Activated gamma-delta T cell treated with Interleukin-2 at 50 U/mL for 16 hours (primary cell): ENCODE data around the gene HIPK3.
A peak's percentile ranks its signal among the peaks of the same experiment; 100 is the strongest.
"Not testable (repeated sequence)": the region's sequence is repeated elsewhere in the genome, so short reads cannot be mapped to it uniquely, and the experiment has no call there.

Experiments used
- DNase-seq: peaks from one replicate; pipeline ENCODE4 v3.0.0-alpha.2; 2020

HIPK3 gene

GRCh38 chr11:33257160-33257896 is at the start of gene HIPK3:
TSS of gene HIPK3 (plus strand) at chr11:33257381.
- DNase-seq: peak; percentile 67

- DNase-seq: no peak
Measured at GRCh38 chr11:33207408-33207985, 49.7 kb upstream of the HIPK3 start.

DNA sequence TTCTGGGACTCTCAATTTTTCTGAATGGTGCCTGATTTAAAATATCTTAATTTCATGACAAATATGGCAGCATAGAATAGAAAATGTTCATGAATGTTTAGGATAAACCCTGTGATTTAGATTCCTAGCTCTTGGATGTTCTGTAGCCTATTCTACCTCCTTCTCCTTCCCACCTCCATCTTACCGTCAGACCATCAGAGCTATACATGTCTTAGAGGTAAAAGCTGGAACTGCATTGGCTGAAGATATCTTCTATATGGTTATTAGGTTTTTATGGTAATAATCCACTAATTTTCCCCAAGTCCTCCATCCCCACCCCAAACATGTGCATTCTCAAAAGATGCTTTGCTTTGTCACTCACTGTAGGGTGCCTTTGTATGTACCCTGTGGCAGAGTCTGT is 49.0 kb upstream of the HIPK3 start:
- no peak for DNase-seq

GRCh38 chr11:33211153-33211552 is 46.0 kb upstream of the HIPK3 start:
- DNase-seq: no peak

GRCh38 chr11:33211580-33211979 is 45.6 kb upstream of the HIPK3 start:
- DNase-seq: no peak

DNA sequence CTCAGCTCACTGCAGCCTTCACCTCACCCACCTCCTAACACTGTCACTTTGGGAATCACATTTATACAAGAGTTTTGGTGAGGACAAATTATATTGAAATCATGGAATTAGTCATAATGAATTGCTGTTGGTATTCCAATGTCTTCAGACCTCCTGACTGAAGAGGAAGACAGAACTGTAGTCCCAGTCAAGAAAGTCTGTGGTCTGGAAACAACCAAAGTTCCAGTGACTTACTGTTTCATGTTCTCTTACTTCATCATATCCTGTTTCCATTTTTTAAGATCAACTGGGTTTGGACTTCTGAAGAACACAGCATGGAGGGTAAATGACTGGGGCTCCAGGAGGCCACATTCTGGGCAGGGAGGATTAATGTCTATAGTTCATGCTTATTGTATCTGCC is 43.0 kb upstream of the HIPK3 start:
- DNase-seq: no peak

DNA sequence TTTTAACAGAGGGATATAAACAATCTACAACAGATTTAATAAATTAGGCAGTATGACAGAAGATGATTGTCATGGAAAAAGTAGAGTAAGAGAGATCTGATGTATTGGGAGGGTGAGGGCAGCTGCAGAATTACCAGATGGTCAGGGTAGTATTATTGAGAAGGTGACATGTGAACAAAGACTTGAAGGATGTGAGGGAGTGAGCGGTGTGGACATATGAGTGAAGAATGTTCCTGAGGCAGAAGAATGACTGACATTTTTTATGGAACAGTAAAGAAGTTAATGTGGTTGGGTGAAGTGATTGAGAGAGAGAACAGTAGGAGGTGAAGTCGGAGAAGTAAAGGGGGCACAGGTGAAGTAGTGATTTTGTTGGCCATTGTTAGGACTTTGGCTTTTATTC is 42.4 kb upstream of the HIPK3 start:
- no peak for DNase-seq

DNA sequence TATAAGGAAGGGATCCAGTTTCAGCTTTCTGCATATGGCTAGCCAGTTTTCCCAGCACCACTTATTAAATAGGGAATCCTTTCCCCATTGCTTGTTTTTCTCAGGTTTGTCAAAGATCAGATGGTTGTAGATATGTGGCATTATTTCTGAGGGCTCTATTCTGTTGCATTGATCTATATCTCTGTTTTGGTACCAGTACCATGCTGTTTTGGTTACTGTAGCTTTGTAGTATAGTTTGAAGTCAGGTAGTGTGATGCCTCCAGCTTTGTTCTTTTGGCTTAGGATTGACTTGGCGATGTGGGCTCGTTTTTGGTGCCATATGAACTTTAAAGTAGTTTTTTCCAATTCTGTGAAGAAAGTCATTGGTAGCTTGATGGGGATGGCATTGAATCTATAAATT is 40.5 kb upstream of the HIPK3 start:
- DNase-seq: not testable (repeated sequence)

GRCh38 chr11:33222052-33222750 is 35.0 kb upstream of the HIPK3 start:
- DNase-seq: no peak

GRCh38 chr11:33225371-33225770 is 31.8 kb upstream of the HIPK3 start:
- DNase-seq: no peak

DNA sequence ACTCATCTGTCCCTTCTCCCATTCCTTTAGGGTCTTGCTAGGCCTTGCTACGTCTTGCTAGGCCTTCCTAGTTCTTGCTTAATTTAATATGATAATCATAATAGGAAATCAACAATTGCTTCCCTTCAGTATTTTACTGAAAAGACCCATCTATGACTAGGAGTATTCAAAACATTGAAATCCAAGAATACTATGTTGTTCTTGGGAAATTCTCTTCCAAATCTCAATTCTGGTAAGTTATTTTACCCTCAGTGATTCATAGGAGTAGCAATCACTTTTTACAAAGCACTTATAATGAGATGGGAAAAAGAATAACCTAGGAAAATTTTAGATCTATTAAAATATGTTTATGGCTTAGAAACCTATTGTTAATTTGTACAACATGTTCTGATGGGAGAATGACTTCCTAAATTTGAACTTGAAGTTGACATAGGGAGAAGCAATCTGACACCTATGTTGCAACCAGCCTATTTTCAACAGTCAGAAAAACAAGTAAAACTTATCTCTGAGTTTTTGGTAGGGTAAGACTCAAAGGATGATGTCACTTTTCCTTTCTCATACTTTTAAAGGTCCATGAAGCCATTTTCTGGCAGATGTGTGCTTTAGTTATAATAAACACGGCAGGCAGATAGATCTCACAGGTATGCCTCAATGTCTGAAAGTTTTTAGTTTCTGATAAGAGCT is 29.5 kb upstream of the HIPK3 start:
- DNase-seq: no peak

DNA sequence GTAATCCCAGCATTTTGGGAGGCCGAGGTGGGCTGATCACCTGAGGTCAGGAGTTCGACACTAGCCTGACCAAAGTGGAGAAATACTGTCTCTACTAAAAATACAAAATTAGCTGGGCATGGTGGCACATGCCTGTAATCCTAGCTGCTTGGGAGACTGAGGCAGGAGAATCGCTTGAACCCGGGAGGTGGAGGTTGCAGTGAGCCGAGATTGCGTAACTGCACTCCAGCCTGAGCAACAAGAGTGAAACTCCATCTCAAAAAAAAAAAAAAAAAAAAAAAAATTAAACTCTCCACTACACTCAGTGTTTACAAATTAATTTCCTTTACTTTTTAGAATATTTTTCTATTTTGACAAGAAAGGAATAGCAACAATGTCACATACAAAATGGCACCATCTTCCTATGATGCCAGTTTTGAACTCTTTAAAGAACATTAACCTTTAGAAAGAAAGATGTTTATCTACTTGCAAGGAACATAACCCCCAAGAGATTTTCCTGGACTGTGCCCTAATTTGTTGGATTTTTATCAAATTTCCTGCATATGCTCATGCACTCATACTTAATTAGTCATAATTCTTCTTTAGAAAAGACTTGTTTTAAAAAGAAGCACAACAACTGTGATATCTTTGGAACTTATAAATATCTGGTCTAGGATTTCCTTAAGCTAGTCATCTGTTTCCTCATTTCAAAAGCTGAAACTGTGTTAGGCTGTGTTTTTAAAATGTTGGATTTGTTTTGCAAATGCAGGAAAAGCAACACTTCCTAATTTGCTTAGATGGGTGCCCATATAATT is 22.6 kb upstream of the HIPK3 start:
- no peak for DNase-seq

- DNase-seq: no peak
Measured at GRCh38 chr11:33237039-33237597, 20.1 kb upstream of the HIPK3 start.

- DNase-seq: no peak
Measured at GRCh38 chr11:33242575-33242974, 14.6 kb upstream of the HIPK3 start.

GRCh38 chr11:33243654-33244053 is 13.5 kb upstream of the HIPK3 start:
- DNase-seq: not testable (repeated sequence)

- DNase-seq: no peak
Measured at GRCh38 chr11:33248416-33248971, 8.7 kb upstream of the HIPK3 start.

DNA sequence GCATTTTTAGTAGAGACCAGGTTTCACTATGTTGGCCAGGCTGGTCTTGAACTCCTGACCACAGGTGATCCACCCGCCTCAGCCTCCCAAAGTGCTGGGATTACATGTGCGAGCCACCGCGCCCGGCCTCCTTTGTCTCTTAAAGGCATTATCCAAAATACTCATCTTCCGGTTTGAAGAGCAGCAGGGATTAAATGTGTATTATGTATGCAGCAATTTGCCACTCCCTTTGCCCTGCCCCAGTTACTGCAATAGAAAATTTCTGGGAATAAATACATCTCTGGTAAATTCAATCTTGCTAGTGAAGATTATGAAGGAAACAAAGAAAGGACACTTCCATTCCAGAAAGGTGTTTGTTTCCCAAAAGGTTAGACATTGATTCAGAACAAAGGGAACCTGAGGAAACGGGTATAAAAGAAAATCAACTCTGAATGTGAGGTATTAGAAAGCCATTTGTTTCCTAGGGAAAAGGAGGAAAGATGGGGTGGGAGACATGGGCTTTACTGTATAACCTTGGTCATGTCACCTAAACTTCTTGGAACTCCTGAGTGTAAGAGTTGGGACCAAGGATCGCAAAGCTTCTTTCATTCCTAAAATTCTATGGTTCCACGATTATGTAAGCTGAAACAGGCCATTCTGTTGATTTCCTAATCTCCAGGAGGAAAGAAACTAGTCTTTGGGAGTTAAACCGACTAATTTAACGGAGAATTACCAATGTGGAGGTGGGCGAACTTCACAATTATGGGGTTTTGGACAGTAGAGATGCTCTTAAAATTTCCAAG is 959 bp upstream of the HIPK3 start:
- DNase-seq: no peak

DNA sequence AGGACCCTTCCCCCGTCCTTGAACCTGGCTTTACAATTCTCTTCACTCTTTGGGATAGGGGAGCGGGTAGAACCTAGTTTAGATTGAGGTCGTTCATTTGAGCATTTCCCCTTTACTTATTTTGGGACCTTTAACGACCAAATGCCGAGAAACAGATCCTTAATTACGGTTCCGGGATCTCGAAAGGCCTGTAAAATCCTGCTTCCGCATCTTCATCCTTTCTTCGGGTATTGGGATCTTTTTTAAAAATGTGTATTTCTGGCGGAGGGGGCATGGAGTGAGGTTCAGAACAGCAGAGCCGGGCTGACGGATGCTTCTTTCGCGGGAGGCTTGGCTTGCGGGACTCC is 395 bp upstream of the HIPK3 start:
- no peak for DNase-seq

- peak; percentile 65 for DNase-seq
Measured at GRCh38 chr11:33257897-33258630, 883 bp downstream of the HIPK3 start.

GRCh38 chr11:33258631-33259205 is 1.5 kb downstream of the HIPK3 start:
- no peak for DNase-seq
